Parathyroid adenoma (tissue), 2 donors: ENCODE data around the gene DUSP28.

Experiments
- H2AFZ ChIP-seq: fragments of 300-600 bp; sonication (generic); one replicate; pipeline ENCODE4 v1.7.0; 2017; ENCODE audit warnings: antibody characterized with exemption, mild to moderate bottlenecking
- H3K27ac ChIP-seq: fragments of 300-600 bp; sonication (generic); one replicate; pipeline ENCODE4 v1.7.0; 2017
- H3K27me3 ChIP-seq: fragments of 300-600 bp; sonication (generic); one replicate; pipeline ENCODE4 v1.7.0; 2017; ENCODE audit warnings: low read length; ENCODE audit not compliant: control insufficient read depth, insufficient read depth
- H3K36me3 ChIP-seq: fragments of 300-600 bp; sonication (generic); one replicate; pipeline ENCODE4 v1.7.0; 2017; ENCODE audit warnings: low read length; ENCODE audit not compliant: control insufficient read depth, insufficient read depth
- H3K4me1 ChIP-seq: fragments of 300-600 bp; sonication (generic); one replicate; pipeline ENCODE4 v1.7.0; 2017; ENCODE audit warnings: control low read depth
- H3K4me2 ChIP-seq: fragments of 300-600 bp; sonication (generic); one replicate; pipeline ENCODE4 v1.7.0; 2017; ENCODE audit warnings: low read length
- H3K4me3 ChIP-seq: fragments of 300-600 bp; sonication (generic); one replicate; pipeline ENCODE4 v1.7.0; 2017; ENCODE audit warnings: low read depth, low read length
- H3K79me2 ChIP-seq: fragments of 300-600 bp; sonication (generic); one replicate; pipeline ENCODE4 v1.7.0; 2017; ENCODE audit warnings: control low read depth
- H3K9ac ChIP-seq: fragments of 300-600 bp; sonication (generic); one replicate; pipeline ENCODE4 v1.7.0; 2017; ENCODE audit warnings: mild to moderate bottlenecking
- H3K9me3 ChIP-seq: fragments of 300-600 bp; sonication (generic); one replicate; pipeline ENCODE4 v1.7.0; 2017; ENCODE audit warnings: low read length; ENCODE audit not compliant: control insufficient read depth
- TF ChIP-seq, protein P1 (sequence below): fragments of 300-600 bp; sonication (generic); IDR thresholded peaks from one replicate; pipeline ENCODE4 v1.7.0; 2017; ENCODE audit warnings: antibody characterized with exemption, mild to moderate bottlenecking
- donor health status: primary hyperparathyroidism.

Gene DUSP28

DNA sequence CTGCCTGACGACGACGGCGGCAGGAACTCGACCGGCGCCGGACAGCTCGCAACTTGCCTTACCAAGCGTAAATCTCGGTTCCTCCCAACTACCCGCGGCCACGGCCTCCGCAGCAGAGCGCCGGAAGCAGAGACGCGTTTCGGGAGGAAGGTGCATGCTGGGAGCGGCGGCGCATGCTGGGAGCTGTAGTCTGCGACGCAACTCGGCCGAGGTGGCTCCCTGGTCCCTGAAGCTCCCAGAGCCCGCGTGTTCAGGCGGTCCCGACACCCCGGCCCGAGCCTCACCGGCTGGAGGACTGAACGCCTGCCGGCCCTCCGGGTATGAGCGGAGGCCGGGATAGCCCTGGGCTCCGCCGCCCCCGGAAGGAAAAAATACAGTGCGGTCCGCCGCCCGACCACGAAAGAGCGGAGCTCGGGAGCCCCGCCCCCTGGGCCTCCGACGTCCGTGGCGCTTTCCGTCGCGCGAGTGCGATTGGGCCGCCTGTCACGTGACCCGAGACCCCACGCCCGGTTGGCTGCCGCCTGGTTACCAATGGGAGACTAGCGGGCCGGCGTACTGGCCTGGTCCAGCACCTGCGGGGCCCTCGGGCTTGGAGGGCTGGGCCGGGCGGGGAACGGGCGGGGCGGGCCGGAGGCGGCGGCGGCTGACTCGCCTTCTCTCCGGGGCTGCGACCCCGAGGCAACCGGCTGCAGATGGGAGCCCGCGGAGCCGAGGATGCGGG, 26.2 kb downstream of the DUSP28 start, which contains the start of gene CAPN10:
CAPN10 (plus strand) TSS at position 537 of the 721 bp plus-strand sequence; CDS start at position 715, 178 bp downstream.
- peak within 1 kb of the TSS; percentile 81 for H3K27ac ChIP-seq
- H3K4me1 ChIP-seq: peaks cover 18% of the 10 kb centered on the region
- H3K4me3 ChIP-seq: peak within 1 kb of the TSS; percentile 83
- peaks cover 52% of the 10 kb centered on the region for H3K79me2 ChIP-seq
- H2AFZ ChIP-seq: peak within 1 kb of the TSS; percentile 84
- TF ChIP-seq, protein P1, sequence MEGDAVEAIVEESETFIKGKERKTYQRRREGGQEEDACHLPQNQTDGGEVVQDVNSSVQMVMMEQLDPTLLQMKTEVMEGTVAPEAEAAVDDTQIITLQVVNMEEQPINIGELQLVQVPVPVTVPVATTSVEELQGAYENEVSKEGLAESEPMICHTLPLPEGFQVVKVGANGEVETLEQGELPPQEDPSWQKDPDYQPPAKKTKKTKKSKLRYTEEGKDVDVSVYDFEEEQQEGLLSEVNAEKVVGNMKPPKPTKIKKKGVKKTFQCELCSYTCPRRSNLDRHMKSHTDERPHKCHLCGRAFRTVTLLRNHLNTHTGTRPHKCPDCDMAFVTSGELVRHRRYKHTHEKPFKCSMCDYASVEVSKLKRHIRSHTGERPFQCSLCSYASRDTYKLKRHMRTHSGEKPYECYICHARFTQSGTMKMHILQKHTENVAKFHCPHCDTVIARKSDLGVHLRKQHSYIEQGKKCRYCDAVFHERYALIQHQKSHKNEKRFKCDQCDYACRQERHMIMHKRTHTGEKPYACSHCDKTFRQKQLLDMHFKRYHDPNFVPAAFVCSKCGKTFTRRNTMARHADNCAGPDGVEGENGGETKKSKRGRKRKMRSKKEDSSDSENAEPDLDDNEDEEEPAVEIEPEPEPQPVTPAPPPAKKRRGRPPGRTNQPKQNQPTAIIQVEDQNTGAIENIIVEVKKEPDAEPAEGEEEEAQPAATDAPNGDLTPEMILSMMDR: no peak
- peak within 1 kb of the TSS; percentile 62 for H3K9ac ChIP-seq
- H3K27me3 ChIP-seq: no peaks in the 10 kb centered on the region
- no peaks in the 10 kb centered on the region for H3K36me3 ChIP-seq
- peak within 1 kb of the TSS; percentile 75 for H3K4me2 ChIP-seq
- H3K9me3 ChIP-seq: no peaks in the 10 kb centered on the region

DNA sequence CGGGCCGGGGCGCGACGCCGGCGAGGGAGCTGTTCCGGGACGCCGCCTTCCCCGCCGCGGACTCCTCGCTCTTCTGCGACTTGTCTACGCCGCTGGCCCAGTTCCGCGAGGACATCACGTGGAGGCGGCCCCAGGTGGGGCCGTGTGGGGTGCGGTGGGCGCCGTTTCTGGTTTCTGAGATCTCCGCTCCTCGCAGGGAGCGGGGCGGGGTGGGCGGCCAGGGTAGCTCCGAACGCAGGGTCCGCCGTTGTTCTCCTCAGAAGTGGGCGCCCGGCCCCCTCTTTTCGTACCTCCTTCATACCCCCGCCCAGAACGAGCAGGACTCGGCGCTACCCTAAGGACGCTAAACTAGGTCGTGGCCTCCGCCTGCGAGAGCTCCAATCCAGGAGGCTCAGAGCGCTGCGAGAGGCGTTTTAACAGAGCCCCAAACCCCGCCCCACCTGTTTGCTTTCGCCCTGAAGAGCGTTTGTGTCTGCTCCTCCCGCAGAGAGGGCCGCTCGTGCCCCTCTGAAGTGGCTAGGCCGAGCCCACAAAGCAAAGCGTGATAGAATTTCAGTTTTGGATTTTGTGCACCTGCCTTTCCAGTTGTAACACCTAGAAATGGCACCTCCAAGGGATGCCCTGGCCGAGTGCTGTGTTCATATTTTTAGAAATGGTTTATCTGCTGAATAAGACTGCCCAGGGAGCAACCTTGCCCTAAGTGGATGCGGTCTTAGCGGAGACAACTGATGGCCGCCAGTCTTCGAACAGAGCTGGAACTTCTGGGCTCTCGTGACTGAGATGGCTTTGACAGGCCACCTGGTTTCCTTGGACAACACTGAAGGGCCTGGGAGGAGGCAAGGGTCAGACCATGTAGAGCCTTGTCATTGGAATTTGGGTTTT, 27.0 kb downstream of the DUSP28 start:
- Histone ChIP-seq H2AFZ (peak overlapping the region; percentile 84), H3K4me3 (peak overlapping the region; percentile 83), H3K79me2 (peaks cover 53% of the 10 kb centered on the region), H3K4me2 (peak overlapping the region; percentile 75), H3K9me3 (no peaks in the 10 kb centered on the region), H3K27me3 (no peaks in the 10 kb centered on the region), H3K9ac (peak overlapping the region; percentile 9), H3K27ac (no peak overlapping the region), H3K36me3 (no peaks in the 10 kb centered on the region), H3K4me1 (peaks cover 18% of the 10 kb centered on the region)
- TF ChIP-seq, protein P1: no peak

DNA sequence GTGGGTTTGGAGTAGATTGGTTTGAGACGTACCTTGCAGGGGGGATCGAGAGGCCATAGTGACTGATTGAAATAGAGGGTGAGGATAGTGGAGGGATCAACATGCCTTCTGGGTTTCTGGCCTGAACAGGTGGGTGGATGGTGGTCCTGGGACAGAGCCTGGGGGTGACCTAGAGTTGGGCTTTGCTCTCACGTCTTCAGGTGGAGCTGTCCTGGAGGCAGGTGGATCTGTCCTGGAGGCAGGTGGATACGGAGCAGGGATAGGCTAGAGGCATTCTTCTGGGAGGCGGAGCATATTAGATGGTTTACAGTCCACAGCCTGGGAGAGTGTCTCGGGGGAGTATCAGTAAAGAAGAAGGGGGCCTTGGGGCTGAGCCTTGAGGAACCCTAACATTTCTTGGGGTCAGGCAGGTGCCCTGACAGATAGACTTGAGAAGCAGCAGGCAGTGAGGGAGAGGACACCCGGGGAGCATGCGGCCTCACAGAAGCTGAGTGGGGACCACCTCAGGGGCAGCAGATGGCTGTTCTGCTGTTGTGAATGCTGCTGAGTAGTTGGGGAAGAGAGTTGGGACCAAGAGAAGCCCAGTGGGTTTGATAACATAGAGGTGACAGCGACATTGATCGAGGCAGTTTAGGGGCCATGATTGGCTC, 28.0 kb downstream of the DUSP28 start:
- peaks cover 48% of the 10 kb centered on the region for H3K79me2 ChIP-seq
- H3K4me3 ChIP-seq: peak overlapping the region; percentile 83
- peaks cover 18% of the 10 kb centered on the region for H3K4me1 ChIP-seq
- H3K27me3 ChIP-seq: no peaks in the 10 kb centered on the region
- H3K36me3 ChIP-seq: no peaks in the 10 kb centered on the region
- no peak overlapping the region for H2AFZ ChIP-seq
- TF ChIP-seq, protein P1: no peak
- peak overlapping the region; percentile 75 for H3K4me2 ChIP-seq
- no peak overlapping the region for H3K27ac ChIP-seq
- no peak overlapping the region for H3K9ac ChIP-seq
- H3K9me3 ChIP-seq: no peaks in the 10 kb centered on the region

DNA sequence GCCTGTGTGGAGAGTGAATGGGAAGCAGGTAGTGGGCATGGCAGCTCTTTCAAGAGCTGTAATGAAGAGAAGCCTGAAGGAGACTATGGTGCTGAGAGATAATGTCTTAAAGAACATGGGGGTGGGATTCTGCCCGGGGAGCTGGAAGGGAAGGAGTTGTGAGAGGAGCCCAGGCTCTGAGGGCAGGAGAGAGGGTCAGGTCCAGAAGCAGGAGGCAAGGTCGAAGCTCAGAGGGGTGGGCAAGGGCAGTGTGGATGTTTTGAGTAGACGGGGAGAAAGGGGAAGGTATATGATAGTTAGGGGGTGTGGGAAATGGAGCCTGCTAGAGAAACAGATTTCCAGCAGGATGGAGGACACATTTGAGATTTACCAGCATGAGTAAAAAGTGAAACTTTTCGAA, 28.5 kb downstream of the DUSP28 start:
- Histone ChIP-seq H3K9me3 (no peaks in the 10 kb centered on the region), H3K79me2 (peaks cover 47% of the 10 kb centered on the region), H3K27ac (no peak overlapping the region), H3K4me1 (peaks cover 18% of the 10 kb centered on the region), H2AFZ (no peak overlapping the region), H3K27me3 (no peaks in the 10 kb centered on the region), H3K36me3 (no peaks in the 10 kb centered on the region), H3K4me3 (no peak overlapping the region), H3K9ac (no peak overlapping the region), H3K4me2 (no peak overlapping the region)
- TF ChIP-seq, protein P1: no peak
